CD14-positive monocyte (primary cell): ENCODE data around the gene GDI2. TPM values are rescaled to one million over a fixed set of nuclear protein-coding genes. Genes with fewer than 3 reads are reported as not detected.

Experiments used
- DNase-seq, 3 donors: peaks; one replicate each; pipeline ENCODE4 v3.0.0-alpha.2; 2011 to 2022
- H2AFZ ChIP-seq: 2 replicates; pipeline ENCODE4 v1.6.0; 2012; ENCODE audit warnings: mild to moderate bottlenecking, low read depth, low read length, inconsistent platforms; ENCODE audit not compliant: insufficient read depth, poor library complexity, severe bottlenecking
- H3K27ac ChIP-seq, 2 donors: 1 replicate in 1 of 2; 2 replicates in 1 of 2; pipeline ENCODE4 v1.5.1; 2012 to 2013; ENCODE audit warnings: low read length in 2 of 2, control low read depth in 1 of 2, inconsistent platforms in 1 of 2, low read depth in 1 of 2, mild to moderate bottlenecking in 1 of 2
- H3K27me3 ChIP-seq, 2 donors: one replicate each; pipeline versions ENCODE4 v1.6.0 to v1.6.1; 2011 to 2013; ENCODE audit warnings: low read length in 2 of 2; ENCODE audit not compliant: control insufficient read depth in 2 of 2, insufficient read depth in 2 of 2
- H3K36me3 ChIP-seq, 2 donors: replicated peaks in 1 of 2; 1 replicate in 1 of 2; 2 replicates in 1 of 2; pipeline versions ENCODE4 v1.5.1 to v1.6.1; 2012 to 2013; ENCODE audit warnings: low read length in 2 of 2, control low read depth in 1 of 2, inconsistent platforms in 1 of 2, mild to moderate bottlenecking in 1 of 2; ENCODE audit not compliant: insufficient read depth in 2 of 2, control insufficient read depth in 1 of 2
- H3K4me1 ChIP-seq, 2 donors: 1 replicate in 1 of 2; 2 replicates in 1 of 2; pipeline versions ENCODE4 v1.5.1 to v1.6.1; 2012 to 2013; ENCODE audit warnings: low read length in 2 of 2, control low read depth in 1 of 2, inconsistent platforms in 1 of 2, mild to moderate bottlenecking in 1 of 2, moderate library complexity in 1 of 2; ENCODE audit not compliant: insufficient read depth in 2 of 2, control insufficient read depth in 1 of 2
- H3K4me2 ChIP-seq: replicated peaks from 2 replicates; pipeline ENCODE3; 2012; ENCODE audit warnings: low read length, moderate library complexity, mild to moderate bottlenecking; ENCODE audit not compliant: poor library complexity, severe bottlenecking; ENCODE audit errors: extremely low read depth
- H3K4me3 ChIP-seq, 3 experiments: fragments of 200-600 bp in 1 of 3; sonication (generic) in 1 of 3; replicated peaks in 1 of 3; 1 replicate in 2 of 3; 2 replicates in 1 of 3; pipeline ENCODE4 v1.5.1; 2011 to 2013; ENCODE audit warnings: low read length in 3 of 3, mild to moderate bottlenecking in 3 of 3, control low read depth in 2 of 3, low read depth in 2 of 3, inconsistent platforms in 1 of 3, moderate library complexity in 1 of 3
- H3K79me2 ChIP-seq: 2 replicates; pipeline ENCODE4 v1.6.0; 2012; ENCODE audit warnings: mild to moderate bottlenecking, control low read depth, inconsistent platforms, low read length, moderate library complexity; ENCODE audit not compliant: insufficient read depth
- H3K9ac ChIP-seq: 2 replicates; pipeline ENCODE4 v1.6.0; 2017; ENCODE audit warnings: low read length, mild to moderate bottlenecking; ENCODE audit not compliant: insufficient read depth, poor library complexity, severe bottlenecking
- H3K9me3 ChIP-seq, 2 donors: replicated peaks in 1 of 2; 1 replicate in 1 of 2; 2 replicates in 1 of 2; pipeline versions ENCODE4 v1.5.1 to v1.6.1; 2012 to 2013; ENCODE audit warnings: low read length in 2 of 2, control low read depth in 1 of 2; ENCODE audit not compliant: control insufficient read depth in 1 of 2, insufficient read depth in 1 of 2
- H4K20me1 ChIP-seq: 2 replicates; pipeline ENCODE4 v1.6.0; 2012; ENCODE audit warnings: mild to moderate bottlenecking, low read length, control low read depth, moderate library complexity; ENCODE audit not compliant: insufficient read depth
- H3K27ac Mint-ChIP-seq, 7 donors: one replicate each; pipeline ENCODE4 v1.8.0; 2020; ENCODE audit warnings: mild to moderate bottlenecking in 7 of 7, mixed read lengths in 7 of 7, moderate library complexity in 6 of 7, inconsistent platforms in 2 of 7
- H3K27me3 Mint-ChIP-seq, 3 donors: one replicate each; pipeline ENCODE4 v1.8.0; 2021 to 2022; ENCODE audit warnings: low read depth in 3 of 3, mild to moderate bottlenecking in 3 of 3, mixed read lengths in 3 of 3, moderate library complexity in 3 of 3, inconsistent platforms in 1 of 3
- H3K36me3 Mint-ChIP-seq, 2 donors: one replicate each; pipeline ENCODE4 v1.8.0; 2020; ENCODE audit warnings: mixed read lengths in 2 of 2, inconsistent platforms in 1 of 2, mild to moderate bottlenecking in 1 of 2
- H3K4me1 Mint-ChIP-seq: one replicate; pipeline ENCODE4 v1.8.0; 2020; ENCODE audit warnings: mild to moderate bottlenecking, mixed read lengths
- H3K4me3 Mint-ChIP-seq, 2 donors: one replicate each; pipeline ENCODE4 v1.8.0; 2020; ENCODE audit warnings: mild to moderate bottlenecking in 2 of 2, mixed read lengths in 2 of 2, moderate library complexity in 1 of 2
- H3K9me3 Mint-ChIP-seq, 7 donors: one replicate each; pipeline ENCODE4 v1.8.0; 2020 to 2022; ENCODE audit warnings: mixed read lengths in 7 of 7, mild to moderate bottlenecking in 6 of 7, moderate library complexity in 6 of 7, inconsistent platforms in 2 of 7
- WGBS: methylation state at CpG from one replicate; pipeline ENCODE4 v1.1.5; 2013; ENCODE audit warnings: missing lambda C conversion rate; ENCODE audit not compliant: insufficient coverage; 5-methylcytosine and 5-hydroxymethylcytosine counted together
- intact Hi-C, 2 donors: fragments of 100-400 bp; cut with micrococcal nuclease; formaldehyde crosslinking; loops; one replicate each; pipeline versions ENCODE4 v1.15.0 to v1.15.1; 2023
- polyA plus RNA-seq, 3 donors: library from polyadenylated mRNA; depleted of rRNA in 1 of 3; unstranded in 2 of 3; stranded (reverse) in 1 of 3; fragments of 300-500 nt in 2 of 3; fragments of >200 nt in 1 of 3; fragmentation: Illumina TruSeq in 2 of 3; gene quantifications; 1 replicate in 2 of 3; 2 replicates in 1 of 3; pipeline ENCODE4 v1.2.3, GENCODE V29; 2012 to 2021
- TF ChIP-seq, protein P1 (sequence below): fragments of 200-600 bp; IDR thresholded peaks from one replicate; pipeline ENCODE4 v1.8.0; 2022; ENCODE audit warnings: antibody characterized with exemption, mild to moderate bottlenecking

Gene GDI2
- polyA plus RNA-seq, 3 donors = 100 to 320 (median 316) TPM

DNA sequence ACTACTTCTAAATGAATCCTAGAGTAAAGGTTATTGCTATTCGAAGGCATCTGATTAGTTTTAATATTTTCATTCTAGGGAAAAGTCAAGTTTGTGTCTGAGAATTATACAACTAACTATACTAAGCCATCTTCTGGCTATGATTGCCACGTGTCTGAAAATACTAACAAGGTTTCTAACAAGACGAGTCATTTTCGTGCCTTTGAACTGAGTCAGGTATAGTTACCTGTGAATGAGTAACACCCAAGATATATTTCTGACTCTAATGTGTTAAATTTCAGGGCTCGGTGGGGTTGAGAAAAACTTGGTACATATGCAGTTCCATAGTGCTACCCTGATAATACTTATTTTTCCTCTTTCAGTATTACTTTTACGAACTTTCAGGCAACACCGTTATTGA, 93.1 kb downstream of the GDI2 start:
- H3K4me2 ChIP-seq = no peak overlapping the region
- no peaks in the 10 kb centered on the region for H3K27me3 ChIP-seq
- Mint-ChIP-seq H3K4me3 (no peak overlapping the region), H3K27ac (no peak overlapping the region), H3K4me1 (peaks cover 8% of the 10 kb centered on the region), H3K27me3 (no peaks in the 10 kb centered on the region), H3K36me3 (peaks cover 35 to 38% of the 10 kb centered on the region in 2 donors), H3K9me3 (no peaks in the 10 kb centered on the region)
- no peak overlapping the region for H3K27ac ChIP-seq
- intact Hi-C loops = no loop called here
- peaks cover 3% of the 10 kb centered on the region for H4K20me1 ChIP-seq
- peaks cover 26 to 40% of the 10 kb centered on the region in 2 donors for H3K36me3 ChIP-seq
- peaks cover 20% of the 10 kb centered on the region for H3K79me2 ChIP-seq
- TF ChIP-seq, protein P1, sequence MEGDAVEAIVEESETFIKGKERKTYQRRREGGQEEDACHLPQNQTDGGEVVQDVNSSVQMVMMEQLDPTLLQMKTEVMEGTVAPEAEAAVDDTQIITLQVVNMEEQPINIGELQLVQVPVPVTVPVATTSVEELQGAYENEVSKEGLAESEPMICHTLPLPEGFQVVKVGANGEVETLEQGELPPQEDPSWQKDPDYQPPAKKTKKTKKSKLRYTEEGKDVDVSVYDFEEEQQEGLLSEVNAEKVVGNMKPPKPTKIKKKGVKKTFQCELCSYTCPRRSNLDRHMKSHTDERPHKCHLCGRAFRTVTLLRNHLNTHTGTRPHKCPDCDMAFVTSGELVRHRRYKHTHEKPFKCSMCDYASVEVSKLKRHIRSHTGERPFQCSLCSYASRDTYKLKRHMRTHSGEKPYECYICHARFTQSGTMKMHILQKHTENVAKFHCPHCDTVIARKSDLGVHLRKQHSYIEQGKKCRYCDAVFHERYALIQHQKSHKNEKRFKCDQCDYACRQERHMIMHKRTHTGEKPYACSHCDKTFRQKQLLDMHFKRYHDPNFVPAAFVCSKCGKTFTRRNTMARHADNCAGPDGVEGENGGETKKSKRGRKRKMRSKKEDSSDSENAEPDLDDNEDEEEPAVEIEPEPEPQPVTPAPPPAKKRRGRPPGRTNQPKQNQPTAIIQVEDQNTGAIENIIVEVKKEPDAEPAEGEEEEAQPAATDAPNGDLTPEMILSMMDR = no peak
- H3K4me3 ChIP-seq = no peak overlapping the region
- H3K9ac ChIP-seq = no peak overlapping the region
- no peaks in the 10 kb centered on the region for H3K4me1 ChIP-seq
- DNase-seq = no peak
- no CpG with 5 or more reads among the region's 7 CpGs for WGBS
- no peaks in the 10 kb centered on the region for H3K9me3 ChIP-seq
- no peak overlapping the region for H2AFZ ChIP-seq

DNA sequence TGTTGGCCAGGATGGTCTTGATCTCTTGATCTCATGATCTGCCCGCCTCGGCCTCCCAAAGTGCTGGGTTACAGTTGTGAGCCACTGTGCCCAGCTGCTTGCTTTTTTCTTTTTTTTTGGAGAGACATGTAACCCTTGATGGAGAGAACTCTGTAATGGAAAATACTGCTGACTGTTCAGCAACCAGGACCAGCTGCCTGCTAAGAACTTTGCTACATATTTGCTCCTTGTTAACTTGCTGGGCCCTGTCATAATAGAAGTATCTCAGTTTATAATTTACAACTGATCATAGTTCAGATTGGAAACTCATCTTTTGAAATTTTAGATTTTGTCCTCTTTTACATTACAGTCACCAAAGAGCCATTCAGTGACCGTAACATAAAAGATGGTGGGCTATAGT, 93.7 kb downstream of the GDI2 start:
- H3K27ac Mint-ChIP-seq = peak overlapping the region in 1 of 7 donors; percentile 33

More for the DNA sequence above, 93.7 kb downstream of the GDI2 start:
- no peak overlapping the region for H2AFZ ChIP-seq
- TF ChIP-seq, protein P1 = no peak
- H3K36me3 ChIP-seq = peaks cover 22 to 34% of the 10 kb centered on the region in 2 donors
- no peaks in the 10 kb centered on the region for H3K9me3 Mint-ChIP-seq
- peaks cover 3% of the 10 kb centered on the region for H4K20me1 ChIP-seq
- H3K79me2 ChIP-seq = peaks cover 23% of the 10 kb centered on the region
- no peak overlapping the region for H3K27ac ChIP-seq
- H3K4me3 ChIP-seq = no peak overlapping the region
- DNase-seq = no peak
- no peak overlapping the region for H3K4me2 ChIP-seq
- H3K4me3 Mint-ChIP-seq = no peak overlapping the region
- no peak overlapping the region for H3K9ac ChIP-seq
- H3K27me3 Mint-ChIP-seq = no peaks in the 10 kb centered on the region
- 80% methylated on average over 1 of the region's 3 CpGs for WGBS
- H3K27me3 ChIP-seq = no peaks in the 10 kb centered on the region
- H3K4me1 ChIP-seq = no peaks in the 10 kb centered on the region
- H3K9me3 ChIP-seq = no peaks in the 10 kb centered on the region
- intact Hi-C loops = no loop called here
- peaks cover 8% of the 10 kb centered on the region for H3K4me1 Mint-ChIP-seq
- H3K36me3 Mint-ChIP-seq = peaks cover 31 to 34% of the 10 kb centered on the region in 2 donors

Other genes starting within 250 kb of the GDI2 start
- 10 to 100 TPM; 13.3 to 44.1 (median 37.8) TPM for gene ASB13, start 146.8 kb downstream of the GDI2 start, polyA plus RNA-seq
- 10 to 100 TPM in 1 of 3 donors, 1 to 10 TPM in 2; 3.2 to 12.3 (median 9.5) TPM for gene TASOR2, start 128.6 kb downstream of the GDI2 start, polyA plus RNA-seq
- gene ANKRD16, start 76.5 kb upstream of the GDI2 start, polyA plus RNA-seq = 1 to 10 TPM; 1.4 to 2.9 (median 2.1) TPM
- 10 to 100 TPM; 33.9 to 73.3 (median 48.3) TPM for gene FBH1, start 76.8 kb upstream of the GDI2 start, polyA plus RNA-seq
- 10 to 100 TPM; 12.4 to 23.1 (median 12.6) TPM for gene IL15RA, start 164.1 kb upstream of the GDI2 start, polyA plus RNA-seq
- under 1 TPM in 1 of 3 donors, not detected in 2; 0.06 TPM for gene IL2RA, start 248.9 kb upstream of the GDI2 start, polyA plus RNA-seq